H1 (cell line): ENCODE measurements around the gene ECEL1.

ENCODE experiments used
- CEBPB ChIP-seq: IDR thresholded peaks from 2 replicates; pipeline ENCODE4 v1.6.1; 2012; ENCODE audit warnings: low read depth, low read length
- CHD2 ChIP-seq: IDR thresholded peaks from 2 replicates; pipeline ENCODE4 v1.6.1; 2012; ENCODE audit warnings: low read length, improper control_type of control experiment
- CTCF ChIP-seq, 3 experiments: IDR thresholded peaks; 1 replicate in 2 of 3; 2 replicates in 1 of 3; pipeline versions ENCODE4 v1.5.1 to v1.6.1; 2011; ENCODE audit warnings: low read length in 3 of 3, mild to moderate bottlenecking in 3 of 3, inconsistent platforms in 2 of 3, low read depth in 1 of 3, moderate library complexity in 1 of 3; ENCODE audit not compliant: insufficient read depth in 1 of 3; ENCODE audit errors: control extremely low read depth in 1 of 3
- HDAC2 ChIP-seq, 2 experiments: fragments of 300-600 bp in 1 of 2; sonication (generic) in 1 of 2; IDR thresholded peaks; 2 replicates each; pipeline ENCODE4 v1.6.1; 2011 to 2012; ENCODE audit warnings: low read depth in 2 of 2, low read length in 2 of 2, mild to moderate bottlenecking in 2 of 2, moderate library complexity in 2 of 2, borderline replicate concordance in 1 of 2, inconsistent platforms in 1 of 2
- KDM1A ChIP-seq: fragments of 200-600, 300-600 bp; sonication (generic); IDR thresholded peaks from 2 replicates; pipeline ENCODE4 v1.7.1; 2016; ENCODE audit warnings: mild to moderate bottlenecking, low read length, borderline replicate concordance
- KDM4A ChIP-seq: IDR thresholded peaks from one replicate; pipeline ENCODE4 v1.7.1; 2012; ENCODE audit warnings: low read depth, mild to moderate bottlenecking, moderate library complexity, low read length, inconsistent platforms; ENCODE audit not compliant: severe bottlenecking
- POLR2A ChIP-seq, 2 experiments: IDR thresholded peaks; 1 replicate in 1 of 2; 2 replicates in 1 of 2; pipeline ENCODE4 v1.6.1; 2011; ENCODE audit warnings: low read depth in 2 of 2, low read length in 2 of 2, mild to moderate bottlenecking in 2 of 2; ENCODE audit errors: control extremely low read depth in 1 of 2
- POLR2AphosphoS5 ChIP-seq: IDR thresholded peaks from 2 replicates; pipeline ENCODE4 v1.6.1; 2011; ENCODE audit warnings: low read depth, low read length
- TAF1 ChIP-seq: IDR thresholded peaks from 2 replicates; pipeline ENCODE4 v1.6.1; 2011; ENCODE audit warnings: mild to moderate bottlenecking, low read depth, low read length
- TF ChIP-seq, protein P1 (sequence below): IDR thresholded peaks from 2 replicates; pipeline ENCODE4 v1.6.1; 2011; ENCODE audit warnings: low read length, improper control_type of control experiment

- TF ChIP-seq CEBPB (no peak), TAF1 (no peak), KDM1A (no peak), CTCF (IDR thresholded peaks at IDR 0.05; ENCODE audit: control extremely low read depth in 1 of 3, insufficient read depth in 1 of 3, low read depth in 1 of 3, low read length in 3 of 3) (no peak), CHD2 (no peak), POLR2A (IDR thresholded peaks at IDR 0.05; ENCODE audit: control extremely low read depth in 1 of 2, low read depth in 2 of 2, low read length in 2 of 2) (no peak), HDAC2 (IDR thresholded peaks at IDR 0.05; ENCODE audit: borderline replicate concordance in 1 of 2, low read depth in 2 of 2, low read length in 2 of 2) (no peak), POLR2AphosphoS5 (no peak), KDM4A (no peak)
- TF ChIP-seq, protein P1, sequence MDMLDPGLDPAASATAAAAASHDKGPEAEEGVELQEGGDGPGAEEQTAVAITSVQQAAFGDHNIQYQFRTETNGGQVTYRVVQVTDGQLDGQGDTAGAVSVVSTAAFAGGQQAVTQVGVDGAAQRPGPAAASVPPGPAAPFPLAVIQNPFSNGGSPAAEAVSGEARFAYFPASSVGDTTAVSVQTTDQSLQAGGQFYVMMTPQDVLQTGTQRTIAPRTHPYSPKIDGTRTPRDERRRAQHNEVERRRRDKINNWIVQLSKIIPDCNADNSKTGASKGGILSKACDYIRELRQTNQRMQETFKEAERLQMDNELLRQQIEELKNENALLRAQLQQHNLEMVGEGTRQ = no peak
These were observed 29.5 kb downstream of the ECEL1 start for GRCh38 chr2:232458051-232458660.
